ENCODE results near the gene CYBA.
"Not testable (repeated sequence)": the region's sequence is repeated elsewhere in the genome, so short reads cannot be mapped to it uniquely, and the experiment has no call there.

The CYBA gene

GRCh38 chr16:88609426-88609825 lies 41.4 kb downstream of the CYBA start:
- not testable (repeated sequence) for DNase-seq

DNA sequence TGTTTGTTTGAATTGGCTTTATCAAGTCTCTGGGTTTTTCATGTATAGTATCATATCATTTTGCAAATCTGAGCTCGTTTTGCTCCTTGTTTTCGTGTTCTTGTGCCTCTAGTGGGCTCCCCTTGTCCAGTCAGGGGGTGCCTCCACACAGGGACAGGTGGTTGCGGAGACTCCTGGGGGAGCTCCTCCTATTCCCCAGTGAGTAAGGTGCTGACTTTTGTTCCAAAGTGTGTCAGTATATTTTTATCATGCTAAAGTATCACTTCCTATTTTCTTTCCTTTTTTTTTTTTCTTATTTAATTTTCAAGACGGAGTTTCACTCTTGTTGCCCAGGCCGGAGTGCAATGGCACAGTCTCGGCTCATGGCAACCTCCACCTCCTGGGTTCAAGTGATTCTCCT lies 42.8 kb downstream of the CYBA start:
- DNase-seq: no peak

DNA sequence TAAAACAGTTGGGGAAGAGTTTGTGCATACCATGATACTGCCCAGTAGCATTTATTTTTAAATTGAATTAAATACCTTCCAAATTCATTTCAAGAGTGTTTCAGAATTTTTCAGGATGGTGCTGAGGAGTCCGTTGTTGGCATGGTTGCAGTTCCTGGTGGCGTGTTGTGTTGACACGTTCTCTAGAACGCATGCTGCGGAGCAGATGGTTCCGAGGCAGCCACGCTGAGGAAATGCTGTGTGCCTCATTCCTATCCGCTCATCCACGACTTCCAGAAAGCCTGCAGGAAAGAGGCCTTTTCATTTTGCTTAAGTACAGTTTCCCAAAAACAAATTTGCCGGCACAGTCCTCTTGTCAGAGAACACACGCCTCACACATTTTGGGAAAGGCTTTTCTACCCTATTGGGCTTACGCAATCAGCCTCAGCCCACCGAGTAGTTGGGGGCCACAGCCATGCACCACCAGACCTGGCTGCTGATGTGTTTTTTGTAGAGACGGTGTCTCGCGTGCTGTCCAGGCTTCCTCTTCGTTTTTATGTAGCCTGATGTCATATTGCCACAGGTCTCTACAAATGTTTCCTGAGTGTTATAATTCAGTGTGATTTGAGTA lies 44.6 kb downstream of the CYBA start:
- DNase-seq: no peak

DNA sequence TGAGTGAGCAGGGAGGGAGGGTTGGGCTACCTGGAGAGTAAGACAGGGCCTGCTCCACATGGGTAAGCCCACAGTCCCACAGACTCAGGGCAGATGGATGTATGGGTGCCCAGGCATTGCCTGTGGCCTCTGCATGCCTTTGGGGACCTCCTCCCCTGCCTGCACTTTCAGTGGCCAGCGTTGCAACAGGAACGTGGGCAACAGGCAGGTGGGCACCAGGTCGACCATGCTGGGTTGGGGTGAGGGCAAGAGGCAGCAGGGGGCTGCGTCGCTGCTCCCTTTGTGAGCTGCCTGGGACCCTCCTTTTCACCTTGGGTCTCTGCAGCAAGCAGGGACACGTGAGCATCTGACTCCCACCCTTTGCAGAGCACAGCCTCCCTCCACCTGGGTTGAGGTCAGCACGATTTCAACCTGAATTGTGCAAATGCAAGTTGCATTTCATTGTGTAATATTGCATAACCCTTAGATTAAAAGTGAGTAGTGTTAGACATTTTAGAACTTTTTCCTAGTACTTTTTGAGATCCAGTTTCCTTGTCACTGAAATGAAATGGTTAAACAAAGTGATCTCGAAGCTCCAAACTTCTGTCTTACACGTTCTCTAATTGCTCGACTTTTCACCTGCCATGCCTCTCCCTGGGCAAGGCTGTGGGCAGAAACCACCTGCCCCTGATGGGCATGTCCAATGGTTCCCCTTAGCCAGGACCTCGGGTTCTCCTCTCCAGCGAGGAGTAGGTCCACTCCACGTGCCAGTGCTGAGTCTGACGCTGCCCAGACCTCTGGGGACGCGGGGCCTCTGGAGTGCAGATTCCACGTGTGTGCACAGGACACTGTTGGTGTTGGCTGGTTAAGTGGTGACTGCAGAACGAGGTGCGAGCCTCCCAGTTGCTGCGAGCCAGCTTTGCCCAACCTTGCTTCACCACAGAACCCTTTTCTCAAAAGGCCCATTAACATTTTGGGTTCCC lies 45.4 kb downstream of the CYBA start:
- DNase-seq: no peak

DNA sequence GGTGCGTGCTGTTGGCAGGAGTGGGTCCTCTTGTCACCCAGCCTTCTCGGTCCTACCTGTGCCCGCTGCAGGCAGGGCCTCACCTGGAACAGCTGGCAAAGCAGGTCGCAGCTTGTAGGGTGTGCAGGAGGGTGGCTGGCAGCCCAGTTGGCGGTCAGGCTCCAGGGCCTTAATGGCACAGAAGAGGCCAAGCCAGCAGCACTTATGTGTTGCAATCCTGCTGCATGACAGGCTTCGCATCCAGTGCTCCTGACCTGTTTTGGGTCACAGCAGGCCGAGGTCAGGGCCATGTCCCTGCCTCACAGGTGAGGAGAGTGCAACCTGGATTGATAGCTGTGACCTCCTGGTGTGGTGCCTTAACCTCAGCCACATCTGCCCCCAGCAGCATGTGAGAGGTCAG lies 48.8 kb downstream of the CYBA start:
- DNase-seq: no peak

DNA sequence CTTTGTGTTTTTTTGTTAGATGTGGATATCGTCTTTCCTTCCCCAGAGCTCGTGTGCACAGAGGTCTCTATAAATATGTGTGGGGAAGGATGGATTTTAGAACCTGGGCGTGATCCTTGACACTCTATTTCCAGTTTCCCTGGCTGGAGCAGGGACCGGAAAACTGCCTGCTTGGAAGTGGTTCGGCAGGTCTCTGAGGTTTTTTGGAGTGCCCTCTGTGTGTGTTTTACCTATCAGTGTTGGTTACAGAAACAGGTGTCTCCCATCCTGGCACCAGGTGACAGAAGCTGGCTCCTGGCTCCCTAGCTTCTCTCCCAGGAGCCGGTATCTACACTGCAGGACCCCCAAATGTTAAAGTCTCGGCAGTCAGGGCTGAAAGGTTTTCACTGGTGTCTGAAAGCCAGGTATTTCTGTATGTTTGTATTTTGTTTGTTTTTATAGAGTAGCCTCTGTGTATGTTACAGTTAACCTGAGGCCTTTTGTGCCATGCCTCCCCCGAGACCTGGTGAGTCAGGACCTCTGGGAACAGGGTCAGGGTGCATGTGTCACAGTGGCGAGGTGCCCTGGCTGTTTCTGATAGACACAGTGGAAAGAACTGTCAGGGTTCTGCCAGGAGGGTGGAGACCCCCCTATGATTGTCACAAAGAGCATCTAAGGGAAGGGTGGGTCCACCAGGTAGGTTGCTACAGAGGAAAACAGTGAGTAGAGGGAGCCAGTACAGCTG lies 49.4 kb downstream of the CYBA start:
- DNase-seq: no peak

DNA sequence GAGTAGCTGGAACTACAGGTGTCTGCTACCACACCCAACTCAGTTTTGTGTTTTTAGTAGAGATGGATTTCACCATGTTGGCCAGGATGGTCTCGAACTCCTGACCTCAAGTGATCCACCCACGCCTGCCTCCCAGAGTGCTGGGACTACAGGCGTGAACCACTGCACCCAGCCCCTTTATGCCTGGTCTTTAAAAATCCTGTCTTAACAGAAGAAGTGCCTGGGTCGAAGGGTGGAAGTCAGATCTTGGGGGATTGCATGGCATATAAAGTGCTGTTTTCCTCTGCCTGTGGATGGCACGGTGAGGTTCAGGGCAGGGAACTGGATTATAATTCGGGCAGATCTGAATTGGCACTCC lies 50.3 kb downstream of the CYBA start:
- DNase-seq: no peak

- DNase-seq: no peak
These were observed 50.9 kb downstream of the CYBA start for GRCh38 chr16:88599825-88600538.

DNA sequence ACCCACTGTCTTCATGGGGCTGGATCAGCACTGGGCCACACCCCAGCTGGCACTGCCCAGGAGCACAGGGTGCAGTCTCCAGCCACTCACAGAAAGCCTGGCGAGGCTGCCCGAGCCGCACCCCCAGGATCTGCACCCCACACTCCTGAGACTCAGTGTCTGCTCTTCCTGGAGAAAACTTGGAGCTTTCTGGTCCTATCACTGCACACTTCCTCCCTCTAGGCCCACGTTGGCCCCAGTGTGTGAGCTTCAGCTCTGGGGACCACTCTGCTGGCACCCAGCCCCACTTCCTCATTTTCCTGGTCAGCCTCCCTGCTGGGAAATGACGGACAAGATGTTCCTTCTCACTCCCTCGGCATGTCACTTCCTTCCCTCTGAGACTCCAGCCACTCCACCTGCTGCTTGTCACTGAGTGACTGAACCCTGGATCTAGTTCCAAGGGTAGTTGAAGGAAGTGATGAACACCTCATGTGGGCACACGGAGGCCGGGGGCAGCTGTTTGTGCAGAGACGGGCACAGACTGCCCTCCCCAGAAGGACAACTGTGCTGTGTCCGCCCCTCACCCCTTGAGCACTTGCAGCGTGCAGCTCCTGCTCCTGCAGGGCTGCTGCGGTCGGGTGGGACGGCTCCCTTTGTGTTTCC lies 51.6 kb downstream of the CYBA start:
- DNase-seq: no peak

GRCh38 chr16:88597856-88598491 lies 52.9 kb downstream of the CYBA start:
- DNase-seq: no peak

DNA sequence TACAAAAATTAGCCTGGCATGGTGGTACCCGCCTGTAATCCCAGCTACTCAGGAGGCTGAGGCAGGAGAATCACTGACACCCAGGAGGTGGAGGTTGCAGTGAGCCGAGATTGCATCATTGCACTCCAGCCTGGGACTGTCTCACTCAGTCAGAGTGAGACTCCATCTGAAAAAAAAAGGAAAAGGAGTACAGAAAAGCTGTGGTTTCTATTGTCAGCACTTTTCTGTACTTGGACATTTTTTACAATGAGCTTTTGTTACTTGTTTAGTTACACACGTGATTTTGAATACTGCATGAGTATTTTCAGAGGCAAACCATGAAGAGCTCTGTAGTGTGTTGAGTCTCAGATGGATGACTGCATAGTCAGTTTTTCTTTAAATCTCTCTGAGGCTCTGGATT lies 54.4 kb downstream of the CYBA start:
- DNase-seq: no peak

DNA sequence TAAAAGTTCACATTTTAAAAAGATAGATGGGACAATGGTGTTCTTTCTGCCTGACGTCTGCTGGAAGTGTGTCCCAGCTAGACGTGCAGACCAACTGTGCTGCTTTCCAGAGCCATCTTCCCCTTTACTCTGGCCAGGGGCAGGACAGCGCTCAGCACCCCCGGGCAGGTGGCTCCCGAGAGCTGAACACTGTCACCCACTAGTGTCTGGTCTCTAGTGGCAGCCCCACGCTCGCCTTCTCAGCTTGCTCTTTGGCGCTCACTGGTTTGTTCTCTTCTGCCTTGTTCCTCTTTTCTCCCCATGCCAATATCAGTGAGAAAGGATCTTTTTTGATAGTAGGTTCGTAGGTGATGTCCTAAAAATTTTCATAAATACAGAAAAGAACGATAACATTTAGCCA lies 54.9 kb downstream of the CYBA start:
- no peak for DNase-seq

GRCh38 chr16:88595101-88595500 lies 55.8 kb downstream of the CYBA start:
- no peak for DNase-seq

- DNase-seq: no peak
These were observed 56.9 kb downstream of the CYBA start for GRCh38 chr16:88593910-88594309.

GRCh38 chr16:88593489-88593888 lies 57.4 kb downstream of the CYBA start:
- no peak for DNase-seq

Data from stimulated activated naive CD4-positive, alpha-beta T cell (primary cell).